ENCODE data around the gene RAD21L1.

The RAD21L1 gene

DNA sequence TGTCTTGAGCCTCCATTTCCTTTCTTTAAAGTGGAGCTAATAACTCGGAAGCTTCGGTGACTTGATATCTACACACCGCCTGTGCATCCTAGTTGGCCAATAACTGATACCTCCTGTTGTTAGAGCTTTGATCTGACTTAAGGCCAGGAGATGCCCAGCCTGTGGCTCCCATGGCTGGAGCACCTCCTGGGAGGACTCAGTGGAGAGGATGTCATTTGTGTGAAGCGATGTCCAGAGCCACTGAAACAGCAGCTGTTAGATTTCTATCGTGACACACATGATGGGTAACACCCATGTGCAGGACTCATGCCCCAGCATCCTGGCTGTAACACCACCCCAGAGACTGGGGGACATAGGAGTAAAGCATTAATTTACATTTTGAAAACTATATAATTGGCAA, 72.3 kb downstream of the RAD21L1 start:
- TF ChIP-seq, protein P1, sequence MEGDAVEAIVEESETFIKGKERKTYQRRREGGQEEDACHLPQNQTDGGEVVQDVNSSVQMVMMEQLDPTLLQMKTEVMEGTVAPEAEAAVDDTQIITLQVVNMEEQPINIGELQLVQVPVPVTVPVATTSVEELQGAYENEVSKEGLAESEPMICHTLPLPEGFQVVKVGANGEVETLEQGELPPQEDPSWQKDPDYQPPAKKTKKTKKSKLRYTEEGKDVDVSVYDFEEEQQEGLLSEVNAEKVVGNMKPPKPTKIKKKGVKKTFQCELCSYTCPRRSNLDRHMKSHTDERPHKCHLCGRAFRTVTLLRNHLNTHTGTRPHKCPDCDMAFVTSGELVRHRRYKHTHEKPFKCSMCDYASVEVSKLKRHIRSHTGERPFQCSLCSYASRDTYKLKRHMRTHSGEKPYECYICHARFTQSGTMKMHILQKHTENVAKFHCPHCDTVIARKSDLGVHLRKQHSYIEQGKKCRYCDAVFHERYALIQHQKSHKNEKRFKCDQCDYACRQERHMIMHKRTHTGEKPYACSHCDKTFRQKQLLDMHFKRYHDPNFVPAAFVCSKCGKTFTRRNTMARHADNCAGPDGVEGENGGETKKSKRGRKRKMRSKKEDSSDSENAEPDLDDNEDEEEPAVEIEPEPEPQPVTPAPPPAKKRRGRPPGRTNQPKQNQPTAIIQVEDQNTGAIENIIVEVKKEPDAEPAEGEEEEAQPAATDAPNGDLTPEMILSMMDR (conservative IDR thresholded peaks at IDR 0.05) = no peak
- H3K27ac ChIP-seq = no peak overlapping the region

DNA sequence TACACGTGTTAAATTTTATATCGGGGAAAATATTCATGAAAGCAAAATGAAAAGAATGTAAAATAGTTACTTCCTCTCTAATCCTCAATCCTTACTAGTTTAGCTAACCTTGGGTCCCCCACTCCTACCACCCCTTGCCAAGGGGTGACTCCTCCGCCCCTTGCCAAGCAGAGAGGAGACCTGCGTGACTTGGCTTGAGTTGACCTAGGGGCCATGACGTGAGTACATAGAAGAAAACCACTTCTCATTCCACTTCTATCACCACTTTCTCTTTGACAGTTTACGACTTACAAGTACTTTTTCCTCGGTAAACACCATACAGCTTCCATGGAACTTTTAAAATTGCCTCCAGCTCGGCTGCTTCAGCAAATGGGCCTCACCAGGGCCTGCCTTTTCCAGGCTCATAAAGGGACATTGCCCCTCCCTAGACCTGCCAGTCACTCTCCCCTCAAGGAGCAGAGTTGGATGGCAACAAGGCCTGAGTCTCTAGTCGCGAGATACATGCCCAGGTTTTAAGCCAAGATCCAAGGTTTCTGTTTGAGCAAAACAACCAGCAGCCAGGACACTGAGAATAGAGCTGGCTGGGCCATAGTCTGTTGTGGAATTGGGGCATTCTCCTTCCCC, 73.2 kb downstream of the RAD21L1 start:
- TF ChIP-seq, protein P1 (conservative IDR thresholded peaks at IDR 0.05) = no peak
- no peak overlapping the region for H3K27ac ChIP-seq

DNA sequence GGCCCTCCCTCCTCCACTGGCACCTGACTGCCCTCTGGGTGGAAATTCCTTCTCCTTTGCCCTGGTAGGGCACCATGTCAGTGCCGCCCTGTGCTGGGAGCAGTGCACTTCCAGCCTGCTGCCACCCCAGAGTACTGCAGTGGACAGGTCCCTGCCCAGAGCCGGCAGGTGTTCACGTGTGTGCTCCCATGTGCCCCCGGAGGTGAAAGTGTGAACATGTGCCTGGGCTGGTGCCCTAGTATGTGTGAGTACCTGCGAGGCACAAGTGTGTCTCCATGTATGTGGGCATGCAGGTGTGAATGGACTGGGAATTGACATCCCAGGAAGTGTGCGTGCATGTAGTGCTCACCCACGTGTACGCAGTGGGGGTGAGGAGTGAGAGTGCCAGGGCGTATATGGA, 73.7 kb downstream of the RAD21L1 start:
- TF ChIP-seq, protein P1 (conservative IDR thresholded peaks at IDR 0.05) = peak; percentile 43; the same call in 1 of the 2 replicates
- H3K27ac ChIP-seq = no peak overlapping the region

DNA sequence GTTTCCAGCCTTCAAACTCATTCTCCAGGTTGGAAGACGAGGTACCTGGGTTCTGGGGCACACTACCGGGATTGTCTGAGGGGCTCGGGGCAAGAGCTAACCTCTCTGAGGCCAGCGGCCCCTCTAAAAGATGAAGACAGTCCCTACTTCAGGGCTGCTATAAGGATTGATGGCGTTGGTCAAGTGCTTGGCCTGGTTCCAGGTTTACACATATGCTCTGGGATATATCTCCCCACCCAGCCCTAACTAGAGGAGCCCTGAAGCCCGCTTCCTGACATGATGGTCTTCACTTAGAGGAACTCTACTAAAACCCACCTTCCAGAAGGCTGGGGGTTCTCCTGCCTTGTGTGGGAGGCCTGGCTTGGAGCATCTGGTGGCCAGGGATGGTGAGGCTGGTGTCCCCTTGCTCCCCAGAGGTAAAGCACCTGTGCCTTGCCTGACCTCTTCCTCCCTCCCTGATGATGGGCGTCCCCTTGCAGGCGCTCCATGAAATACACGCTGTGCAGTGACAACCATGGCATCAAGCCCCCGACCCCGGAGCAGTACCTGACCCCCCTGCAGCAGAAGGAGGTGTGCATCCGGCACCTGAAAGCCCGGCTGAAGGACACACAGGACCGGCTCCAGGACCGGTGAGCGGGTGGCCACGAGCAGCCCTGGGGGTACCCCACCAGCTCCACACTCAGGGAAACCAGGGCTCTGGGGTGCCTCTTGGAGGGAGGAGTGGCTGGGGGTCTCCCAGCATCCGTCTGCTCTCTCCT, 74.4 kb downstream of the RAD21L1 start:
- no peak overlapping the region for H3K27ac ChIP-seq
- TF ChIP-seq, protein P1 (conservative IDR thresholded peaks at IDR 0.05) = no peak

DNA sequence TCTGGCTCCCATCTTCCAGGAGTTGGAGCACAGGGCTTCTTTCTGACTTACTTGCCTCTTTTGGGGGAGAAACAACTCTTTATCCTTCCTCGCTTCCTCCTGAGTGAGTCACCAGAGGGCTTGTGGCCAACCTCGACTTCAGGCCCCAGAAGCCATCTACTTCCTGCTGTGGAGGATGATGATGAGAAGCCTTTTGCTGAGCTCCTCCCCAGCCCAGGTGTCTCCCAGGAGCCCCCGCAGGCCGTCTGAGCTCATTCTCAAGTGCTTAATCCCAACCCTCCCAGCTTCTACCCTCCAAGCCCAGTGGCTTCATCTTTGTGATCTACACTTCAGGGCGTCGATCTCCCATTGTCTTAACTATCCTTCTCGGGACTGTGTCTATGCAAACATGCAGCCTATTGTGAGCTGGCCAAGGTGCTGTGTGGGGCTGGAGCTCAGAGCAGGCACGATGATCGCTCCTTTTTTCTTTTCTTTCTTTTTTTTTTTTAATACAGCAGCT, 75.2 kb downstream of the RAD21L1 start:
- TF ChIP-seq, protein P1 (conservative IDR thresholded peaks at IDR 0.05) = no peak
- no peak overlapping the region for H3K27ac ChIP-seq

DNA sequence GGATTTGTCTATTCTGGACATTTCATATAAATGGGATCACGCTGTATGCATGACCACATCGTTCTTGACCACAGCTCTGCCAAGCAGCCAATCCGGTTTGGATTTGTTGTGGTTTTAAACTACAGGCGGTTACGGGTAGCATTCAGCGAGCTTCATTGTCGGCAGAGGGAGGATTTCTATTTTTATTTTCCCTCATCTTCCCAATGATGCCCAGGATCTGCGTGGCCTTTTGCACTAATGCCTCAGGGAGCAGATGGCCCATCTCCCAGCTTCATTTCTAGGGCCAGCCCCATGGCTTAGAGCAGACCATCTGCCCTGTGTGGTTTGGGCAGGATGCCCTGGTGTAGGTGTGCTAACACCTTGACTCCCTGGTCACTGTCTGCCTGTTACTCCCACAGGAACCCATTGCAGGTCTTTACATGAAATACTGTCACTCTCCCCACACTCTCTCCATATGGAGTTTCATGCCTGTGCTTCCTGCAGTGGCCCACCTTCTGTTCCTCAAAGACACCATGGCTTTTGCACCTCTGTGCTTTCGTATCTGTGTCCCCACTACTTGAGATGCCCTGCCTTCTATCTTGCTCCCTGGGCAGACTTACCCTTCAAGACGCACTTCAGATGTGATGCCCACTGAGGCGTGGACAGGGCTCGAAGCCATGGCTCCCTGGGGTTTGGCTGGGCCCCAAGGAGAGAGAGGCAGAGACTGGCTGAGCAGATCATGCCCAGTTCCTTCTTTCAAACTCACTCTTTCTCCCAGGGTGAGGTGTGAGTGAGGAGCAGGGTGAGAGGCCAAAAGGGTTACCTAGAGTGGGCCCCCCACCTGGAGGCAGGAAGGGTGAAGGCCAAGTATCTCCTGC, 77.1 kb downstream of the RAD21L1 start:
- TF ChIP-seq, protein P1 (conservative IDR thresholded peaks at IDR 0.05) = no peak
- no peak overlapping the region for H3K27ac ChIP-seq
